GM23338 (cell line): ENCODE measurements around the gene ARF6. TPM values are rescaled to one million over a fixed set of nuclear protein-coding genes. Genes with fewer than 3 reads are reported as not detected.
"Not testable (repeated sequence)": the region's sequence is repeated elsewhere in the genome, so short reads cannot be mapped to it uniquely, and the experiment has no call there.

Experiments used
- ATAC-seq: fragments of 200-7000 bp; cut with Tn5 transposase; 3 replicates; pipeline ENCODE4 v1.9.1; 2020
- DNase-seq: peaks from one replicate; pipeline ENCODE4 v3.0.0-alpha.2; 2015; ENCODE audit warnings: low spot score
- H2AFZ ChIP-seq: fragments of 200-600 bp; sonication (generic); 2 replicates; pipeline ENCODE4 v1.8.0; 2016; ENCODE audit warnings: antibody characterized with exemption, mild to moderate bottlenecking, moderate library complexity
- H3F3A ChIP-seq: fragments of 200-600 bp; sonication (generic); replicated peaks from 2 replicates; pipeline ENCODE4 v1.8.0; 2017; ENCODE audit warnings: antibody characterized with exemption, mixed run types, low read depth
- H3K27ac ChIP-seq: fragments of 200-600 bp; sonication (generic); 2 replicates; pipeline ENCODE4 v1.6.1; 2016; ENCODE audit warnings: low read depth
- H3K27me3 ChIP-seq: fragments of 200-600 bp; sonication (generic); 2 replicates; pipeline ENCODE4 v1.8.0; 2016; ENCODE audit warnings: mild to moderate bottlenecking, mixed run types, moderate library complexity; ENCODE audit not compliant: insufficient read depth
- H3K36me3 ChIP-seq: fragments of 200-600 bp; sonication (generic); 2 replicates; pipeline ENCODE4 v1.8.0; 2016; ENCODE audit warnings: mild to moderate bottlenecking; ENCODE audit not compliant: insufficient read depth
- H3K4me1 ChIP-seq: fragments of 200-600 bp; sonication (generic); 2 replicates; pipeline ENCODE4 v1.8.0; 2016; ENCODE audit warnings: mild to moderate bottlenecking, moderate library complexity; ENCODE audit not compliant: insufficient read depth
- H3K4me2 ChIP-seq: fragments of 200-600 bp; sonication (generic); 2 replicates; pipeline ENCODE4 v1.7.1; 2017; ENCODE audit warnings: mixed run types
- H3K4me3 ChIP-seq: fragments of 200-600 bp; sonication (generic); 2 replicates; pipeline ENCODE4 v1.6.1; 2016; ENCODE audit warnings: mixed run types
- H3K79me2 ChIP-seq: fragments of 200-600 bp; sonication (generic); replicated peaks from 2 replicates; pipeline ENCODE4 v1.8.0; 2017; ENCODE audit warnings: mild to moderate bottlenecking; ENCODE audit not compliant: insufficient read depth
- H3K9me2 ChIP-seq: fragments of 200-600 bp; sonication (generic); 2 replicates; pipeline ENCODE4 v1.8.0; 2017; ENCODE audit not compliant: insufficient read depth
- H4K20me1 ChIP-seq: fragments of 200-600 bp; sonication (generic); replicated peaks from 2 replicates; pipeline ENCODE4 v1.8.0; 2017; ENCODE audit warnings: mild to moderate bottlenecking; ENCODE audit not compliant: insufficient read depth
- H3K27ac Mint-ChIP-seq: 2 replicates; pipeline ENCODE4 v1.8.0; 2020; ENCODE audit warnings: inconsistent platforms, mild to moderate bottlenecking, moderate library complexity, mixed read lengths
- H3K27me3 Mint-ChIP-seq: 3 replicates; pipeline ENCODE4 v1.8.0; 2022; ENCODE audit warnings: low read depth, mild to moderate bottlenecking, moderate library complexity, mixed read lengths, inconsistent platforms; ENCODE audit not compliant: insufficient read depth, poor library complexity
- H3K36me3 Mint-ChIP-seq: 3 replicates; pipeline ENCODE4 v1.8.0; 2021; ENCODE audit warnings: low read depth, mild to moderate bottlenecking, inconsistent platforms, moderate library complexity, mixed read lengths
- H3K4me1 Mint-ChIP-seq: 3 replicates; pipeline ENCODE4 v1.8.0; 2020; ENCODE audit warnings: mild to moderate bottlenecking, inconsistent platforms, mixed read lengths
- H3K4me3 Mint-ChIP-seq: 3 replicates; pipeline ENCODE4 v1.8.0; 2021; ENCODE audit warnings: moderate library complexity, mild to moderate bottlenecking, inconsistent platforms, mixed read lengths
- H3K9me3 Mint-ChIP-seq: 3 replicates; pipeline ENCODE4 v1.8.0; 2020; ENCODE audit warnings: moderate library complexity, mild to moderate bottlenecking, inconsistent platforms, mixed read lengths
- STAT1 ChIP-seq: IDR thresholded peaks from one replicate; pipeline ENCODE4 v1.6.1; 2016; ENCODE audit warnings: antibody characterized with exemption; ENCODE audit not compliant: unreplicated experiment
- ZNF331 ChIP-seq: fragments of 250-450 bp; sonication (Bioruptor Pico); IDR thresholded peaks from 2 replicates; pipeline ENCODE4 v1.5.0; 2020; ENCODE audit warnings: low read depth, mild to moderate bottlenecking, moderate library complexity
- ZNF462 ChIP-seq: fragments of 250-450 bp; sonication (Bioruptor Pico); IDR thresholded peaks from 2 replicates; pipeline ENCODE4 v1.5.0; 2020; ENCODE audit warnings: mild to moderate bottlenecking, moderate library complexity
- polyA plus RNA-seq: library from polyadenylated mRNA; unstranded; fragments of >200 nt; fragmentation: Nextera tagmentation; extraction: Ambion mirVana; gene quantifications from 2 replicates; pipeline ENCODE4 v1.2.1, GENCODE V29; 2016
- total RNA-seq: library from RNA; depleted of rRNA; stranded (reverse); fragments of >200 nt; shearing (Covaris generic); gene quantifications from 2 replicates; pipeline ENCODE4 v1.2.3, GENCODE V29; 2014

Gene ARF6
- total and polyA plus RNA-seq, 2 experiments from 2014 or later: 47.8 to 73.1 TPM

- H3K27ac ChIP-seq, H3K27me3 Mint-ChIP-seq, H3K27ac Mint-ChIP-seq, H3K79me2 ChIP-seq, H4K20me1 ChIP-seq, ATAC-seq, H3K27me3 ChIP-seq, H3K4me1 ChIP-seq, DNase-seq, H3K4me3 Mint-ChIP-seq, H3K4me1 Mint-ChIP-seq, H3K36me3 ChIP-seq, H3K4me3 ChIP-seq, H3K9me2 ChIP-seq, H2AFZ ChIP-seq, H3K4me2 ChIP-seq, H3F3A ChIP-seq: not testable (repeated sequence)
- H3K36me3 Mint-ChIP-seq: peaks cover 17% of the 10 kb centered on the region
- H3K9me3 Mint-ChIP-seq: peaks cover 40% of the 10 kb centered on the region
Observed at GRCh38 chr14:49936246-49936645, 43.4 kb downstream of the ARF6 start.

GRCh38 chr14:49936882-49937281 lies 44.0 kb downstream of the ARF6 start:
- H3K36me3 ChIP-seq, H3K4me1 ChIP-seq, H3K4me3 ChIP-seq, H3K4me3 Mint-ChIP-seq, H3K9me2 ChIP-seq, ATAC-seq, DNase-seq, H3K27ac Mint-ChIP-seq, H3K27me3 ChIP-seq, H3K27me3 Mint-ChIP-seq, H4K20me1 ChIP-seq, H3K27ac ChIP-seq, H3K79me2 ChIP-seq, H3F3A ChIP-seq, H2AFZ ChIP-seq, H3K4me1 Mint-ChIP-seq, H3K4me2 ChIP-seq: not testable (repeated sequence)
- Mint-ChIP-seq H3K36me3 (peaks cover 17% of the 10 kb centered on the region), H3K9me3 (peaks cover 40% of the 10 kb centered on the region)

- H3K9me3 Mint-ChIP-seq: peaks cover 40% of the 10 kb centered on the region
- ATAC-seq, H3K36me3 ChIP-seq, H3K4me1 Mint-ChIP-seq, H3K27ac Mint-ChIP-seq, H3K27me3 Mint-ChIP-seq, H3F3A ChIP-seq, H3K4me1 ChIP-seq, H4K20me1 ChIP-seq, DNase-seq, H3K4me3 ChIP-seq, H3K27me3 ChIP-seq, H2AFZ ChIP-seq, H3K79me2 ChIP-seq, H3K4me3 Mint-ChIP-seq, H3K9me2 ChIP-seq, H3K27ac ChIP-seq, H3K4me2 ChIP-seq: not testable (repeated sequence)
- peaks cover 17% of the 10 kb centered on the region for H3K36me3 Mint-ChIP-seq
Observed at GRCh38 chr14:49939215-49939614, 46.3 kb downstream of the ARF6 start.

- H2AFZ ChIP-seq: no peak overlapping the region
- no peak overlapping the region for H3K4me3 ChIP-seq
- no peaks in the 10 kb centered on the region for H4K20me1 ChIP-seq
- no peaks in the 10 kb centered on the region for H3K79me2 ChIP-seq
- Mint-ChIP-seq H3K9me3 (peaks cover 38% of the 10 kb centered on the region), H3K27ac (no peak overlapping the region), H3K4me1 (no peaks in the 10 kb centered on the region; the same call in 2 of the 3 replicates), H3K4me3 (no peak overlapping the region), H3K27me3 (peaks cover 9% of the 10 kb centered on the region), H3K36me3 (peaks cover 17% of the 10 kb centered on the region)
- ATAC-seq (no peak), DNase-seq (no peak)
- H3K9me2 ChIP-seq: no peaks in the 10 kb centered on the region; the same call in 1 of the 2 replicates
- H3K4me1 ChIP-seq: no peaks in the 10 kb centered on the region
- H3K27ac ChIP-seq: no peak overlapping the region
- no peak overlapping the region for H3K4me2 ChIP-seq
- H3F3A ChIP-seq: no peaks in the 10 kb centered on the region
- no peaks in the 10 kb centered on the region for H3K27me3 ChIP-seq
- no peaks in the 10 kb centered on the region; the same call in 1 of the 2 replicates for H3K36me3 ChIP-seq
- TF ChIP-seq STAT1 (no peak), ZNF331 (CRISPR knock-in tag) (no peak), ZNF462 (CRISPR knock-in tag) (no peak)
Observed at GRCh38 chr14:49939884-49940510, 47.1 kb downstream of the ARF6 start.
